ENCODE measurements around the gene LMTK2.
"Not testable (repeated sequence)": the region's sequence is repeated elsewhere in the genome, so short reads cannot be mapped to it uniquely, and the experiment has no call there.

The LMTK2 gene

GRCh38 chr7:98205162-98205845, 98.6 kb downstream of the LMTK2 start:
- no peak for DNase-seq

DNA sequence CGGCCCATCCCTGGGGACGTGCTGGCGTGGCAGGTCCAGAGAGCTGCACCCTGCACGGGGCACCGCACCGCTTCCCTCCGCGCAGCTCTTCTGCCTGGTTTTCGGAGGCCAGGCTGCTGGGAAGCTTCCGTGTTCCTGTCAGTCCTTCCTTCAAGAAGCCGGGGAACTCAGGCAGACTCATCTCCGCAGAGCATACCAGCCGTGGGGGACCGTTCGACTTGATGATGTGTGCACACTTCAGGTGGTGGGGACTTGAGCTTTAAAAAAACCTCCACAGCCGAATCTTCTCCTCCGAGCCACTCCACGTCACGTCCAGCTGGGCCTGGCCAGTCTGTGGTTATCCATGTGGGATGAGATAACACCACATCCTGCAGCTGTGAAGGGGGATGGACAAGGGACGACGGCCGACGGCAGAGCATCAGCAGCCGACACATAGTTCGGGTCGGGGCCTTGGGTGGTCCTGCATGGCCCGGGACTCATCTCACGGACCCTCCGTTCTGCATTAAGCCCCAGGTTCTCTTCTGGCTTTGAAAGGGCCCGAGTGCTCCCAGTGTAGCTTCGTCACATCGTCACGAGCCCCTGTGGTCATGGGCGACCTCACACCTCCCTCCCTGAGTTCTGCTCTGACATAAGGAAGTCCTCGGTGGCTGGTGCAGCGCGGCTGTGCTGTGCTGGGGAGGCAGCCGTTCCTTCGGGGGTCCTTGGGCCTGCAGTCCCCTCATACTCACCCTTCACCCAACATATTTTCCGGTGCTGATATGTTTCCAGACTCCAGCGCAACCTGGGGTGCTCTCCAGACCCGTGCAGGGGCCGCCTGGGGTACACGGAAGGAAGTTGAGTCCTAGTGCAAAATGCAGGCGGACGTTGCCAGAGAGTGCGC, 100.0 kb downstream of the LMTK2 start:
- no peak for DNase-seq

DNA sequence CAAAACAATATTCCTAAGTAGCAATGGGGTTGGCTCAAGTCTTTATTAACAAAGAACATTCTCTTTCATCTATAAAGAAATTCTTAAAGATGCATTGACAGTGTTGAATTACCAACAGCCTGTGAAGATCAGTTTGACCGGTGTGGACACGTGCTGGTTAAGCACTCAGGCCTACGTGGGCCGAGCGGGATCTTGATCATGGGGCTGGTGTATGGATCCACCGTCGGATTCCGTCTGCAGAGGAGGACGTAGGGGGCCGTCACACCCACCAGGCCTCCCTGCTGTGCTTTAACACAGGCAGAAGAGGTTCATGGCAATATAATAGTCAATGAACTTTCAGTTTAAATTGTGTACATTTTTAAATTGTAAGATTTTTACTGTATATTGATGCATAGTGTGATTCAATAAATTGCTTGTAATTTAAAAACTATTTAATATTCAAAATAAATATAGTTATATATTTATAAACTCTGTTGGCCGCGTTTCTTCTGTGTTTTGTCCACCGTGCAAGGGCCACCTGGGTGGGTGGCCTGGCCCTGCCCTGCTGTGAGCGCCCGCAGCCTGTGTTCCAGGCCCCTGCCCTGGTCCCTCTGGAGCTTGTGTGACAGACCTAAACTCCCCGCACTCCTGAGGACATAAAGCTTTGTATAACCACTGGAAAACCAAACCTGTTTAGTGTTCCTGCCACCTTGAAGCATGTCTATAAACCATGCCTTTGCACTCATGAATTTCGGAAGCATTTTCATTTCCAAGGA, 102.7 kb downstream of the LMTK2 start:
- DNase-seq: no peak

GRCh38 chr7:98210513-98211220, 104.0 kb downstream of the LMTK2 start:
- DNase-seq: no peak

DNA sequence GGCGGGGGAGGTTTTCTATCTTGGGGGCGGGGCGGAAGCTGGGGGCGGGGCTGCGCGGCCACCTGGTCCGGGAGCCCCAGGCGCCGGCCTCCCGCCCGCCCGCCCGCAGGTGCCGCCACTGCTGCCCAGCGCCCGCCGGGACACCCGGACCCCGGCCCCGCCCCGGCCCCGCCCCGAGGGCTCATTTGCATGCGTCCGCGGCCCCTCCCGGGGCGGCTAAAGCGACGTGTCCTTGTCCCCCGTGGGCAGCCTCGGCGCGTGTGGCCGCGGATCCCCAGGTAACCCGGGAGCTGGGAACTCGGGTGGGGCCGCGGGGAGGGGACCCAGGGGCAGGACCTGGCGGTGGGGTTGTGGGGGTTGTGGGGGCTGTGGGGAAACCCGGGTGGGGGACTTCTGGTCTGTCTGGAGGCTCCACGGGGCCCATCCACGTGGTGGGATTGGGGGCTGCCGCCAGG, 104.6 kb downstream of the LMTK2 start, which contains the start of gene BHLHA15:
Gene BHLHA15, plus strand, starts transcription at position 219 of the 455 bp plus-strand sequence. CDS start 871 bp downstream, outside the sequence.
- DNase-seq: no peak

- DNase-seq: no peak
These were observed 105.2 kb downstream of the LMTK2 start for GRCh38 chr7:98211676-98212531.

GRCh38 chr7:98212532-98213041, 105.9 kb downstream of the LMTK2 start:
- no peak for DNase-seq

DNA sequence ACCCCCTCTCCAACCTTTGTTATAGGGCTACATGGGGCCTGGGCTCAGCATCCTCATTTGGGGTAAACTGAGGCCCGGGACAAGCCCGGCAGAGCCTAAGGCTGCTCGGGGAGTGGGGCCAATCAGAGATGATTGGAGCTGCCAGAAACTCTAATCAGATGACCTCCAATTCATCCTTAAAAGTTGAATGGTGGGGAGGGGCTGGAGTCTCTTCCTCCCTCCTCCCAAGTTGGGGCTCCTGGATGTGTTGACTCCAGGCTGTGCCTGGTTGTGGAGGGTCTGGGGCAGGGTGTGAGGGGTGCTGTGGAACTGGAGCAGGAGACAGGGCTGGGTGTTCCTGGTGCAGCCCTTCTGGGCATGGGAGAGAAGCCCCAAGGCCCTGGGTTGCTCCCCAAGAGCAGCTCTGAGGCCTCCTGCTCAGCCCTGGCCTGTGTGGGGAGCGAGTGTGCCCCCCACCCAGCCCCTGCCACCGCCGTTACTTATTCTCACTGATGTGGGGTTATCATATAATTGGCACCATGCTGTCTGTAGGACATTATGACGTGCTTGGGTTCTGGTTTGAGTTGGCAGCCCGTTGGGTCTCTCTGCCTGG, 106.7 kb downstream of the LMTK2 start:
- no peak for DNase-seq

- no peak for DNase-seq
These were observed 107.5 kb downstream of the LMTK2 start for GRCh38 chr7:98213888-98214810.

- DNase-seq: no peak
These were observed 108.2 kb downstream of the LMTK2 start for GRCh38 chr7:98214811-98215321.

DNA sequence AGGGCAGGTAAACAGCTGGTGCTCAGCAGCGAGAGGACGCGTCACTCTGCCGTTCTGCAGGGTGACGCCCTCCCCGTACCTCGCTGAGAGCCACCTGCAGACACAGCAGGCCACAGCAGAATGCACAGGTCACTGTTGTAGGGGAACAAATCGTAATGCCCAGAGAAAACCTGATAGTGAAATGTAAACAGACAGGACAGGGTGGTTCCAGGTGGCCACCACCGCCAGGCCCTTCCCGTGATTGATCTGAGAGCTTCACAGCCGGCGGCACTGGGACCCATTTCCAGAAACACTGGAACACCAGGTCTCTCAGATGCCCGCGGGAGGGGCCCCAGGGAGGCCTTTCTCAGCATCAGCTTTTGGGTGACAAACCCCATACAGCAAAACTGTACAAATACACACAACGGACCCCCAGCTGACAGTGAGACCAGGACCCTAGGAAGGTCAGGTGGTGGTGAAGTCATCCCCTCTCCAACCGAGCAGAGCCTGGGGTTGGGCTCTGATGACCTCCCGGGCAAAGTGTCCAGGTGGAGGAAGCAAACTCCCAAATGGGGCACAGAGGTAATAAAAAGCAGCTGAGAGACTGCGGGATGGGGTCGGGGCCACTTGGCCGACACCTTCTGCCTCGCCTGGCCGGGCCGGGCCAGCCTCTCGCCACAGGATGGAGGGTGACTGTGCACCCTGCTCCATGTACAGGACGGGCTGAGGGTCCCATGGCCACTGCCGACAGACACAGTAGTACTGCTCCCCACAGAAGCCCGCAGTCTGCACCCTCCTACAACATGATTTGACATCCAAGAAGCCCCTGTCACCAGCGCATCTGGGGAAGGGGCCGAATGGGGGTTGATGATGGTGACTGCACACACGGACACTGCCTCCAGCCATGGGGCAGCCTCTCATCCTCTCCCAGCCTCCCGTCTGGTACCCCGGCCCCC, 109.2 kb downstream of the LMTK2 start:
- no peak for DNase-seq

DNA sequence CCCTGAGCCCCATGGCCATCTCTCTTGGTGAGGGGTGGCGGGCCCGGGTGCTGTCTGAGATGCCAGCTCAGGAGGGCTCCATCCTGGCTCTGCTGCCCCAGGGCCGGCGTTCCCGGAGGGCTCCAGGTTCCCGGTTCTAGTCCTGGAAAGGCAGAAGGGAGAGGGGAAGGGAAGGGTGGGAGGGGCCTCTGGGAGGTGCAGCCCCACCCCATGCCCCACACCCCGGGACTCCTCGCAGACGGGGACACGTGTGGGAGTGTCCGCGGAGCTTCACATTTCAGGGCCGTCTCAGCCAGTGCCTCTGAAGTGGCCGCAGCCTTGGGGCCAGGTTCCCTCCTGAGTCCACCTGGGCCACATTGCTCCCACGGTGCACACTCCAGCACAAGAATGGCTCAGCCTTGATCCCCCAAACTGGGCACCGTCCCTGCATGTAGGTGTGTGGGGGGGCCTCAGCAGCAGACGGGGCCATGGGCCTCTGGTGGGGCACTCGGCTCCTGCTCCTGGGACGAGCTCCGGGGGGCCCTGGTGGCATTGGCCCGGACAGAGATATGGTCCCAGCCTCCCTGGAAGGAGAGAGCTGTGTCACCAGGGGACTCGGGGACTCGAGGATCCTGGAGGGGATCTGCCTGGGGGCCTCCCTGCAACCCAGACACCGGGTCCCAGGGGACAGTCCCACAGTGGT, 110.4 kb downstream of the LMTK2 start:
- DNase-seq: no peak

GRCh38 chr7:98217623-98218582, 111.2 kb downstream of the LMTK2 start:
- no peak for DNase-seq

GRCh38 chr7:98219382-98219781, 112.7 kb downstream of the LMTK2 start:
- not testable (repeated sequence) for DNase-seq

DNA sequence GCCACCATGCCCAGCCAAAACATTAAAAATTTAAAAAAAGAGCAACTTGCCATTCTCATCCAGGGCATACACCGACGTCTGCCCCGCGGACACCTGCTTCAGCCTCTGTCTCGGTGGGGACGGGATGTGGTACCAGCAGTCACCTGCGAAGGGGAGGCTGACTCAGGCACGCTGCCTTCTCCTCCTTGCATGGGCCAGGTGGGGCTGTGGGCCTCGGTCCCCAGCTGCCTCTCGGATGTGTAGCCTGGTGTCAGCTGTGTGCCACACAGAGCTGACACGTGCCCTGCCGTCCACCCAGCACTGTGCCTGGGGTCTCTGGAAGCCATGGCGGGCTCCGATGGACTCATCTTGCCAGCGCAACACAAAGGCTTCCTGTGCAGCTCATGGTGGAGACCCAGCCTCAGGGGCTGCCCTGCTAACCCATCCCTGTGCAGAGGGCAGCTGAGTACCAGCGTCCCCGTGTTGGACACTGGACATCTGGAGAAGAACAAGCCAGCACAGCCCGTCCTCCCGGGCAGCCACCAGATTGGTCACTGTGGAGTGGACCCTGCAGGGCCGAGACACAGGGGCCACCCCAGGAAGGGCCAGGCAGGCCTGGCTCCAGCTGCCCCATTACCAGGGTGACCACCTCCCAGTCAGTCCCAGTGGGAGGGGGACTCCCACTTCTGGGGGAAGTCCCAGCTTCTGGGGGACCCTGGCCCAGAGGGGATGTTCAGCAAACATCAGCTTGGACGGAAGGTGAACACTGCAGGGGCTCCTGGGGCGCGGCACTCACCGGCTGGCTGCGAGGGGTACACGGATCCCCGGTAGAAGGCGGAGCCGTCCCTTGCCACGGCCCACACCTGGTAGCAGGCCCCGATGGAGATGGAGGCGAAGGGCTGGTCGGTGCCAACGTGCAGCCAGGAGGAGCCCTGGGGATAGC, 115.2 kb downstream of the LMTK2 start:
- DNase-seq: no peak

Measured in fibroblast of skin of right quadriceps (primary cell).